HepG2 (cell line): ENCODE results near the gene EPHA2. TPM values are rescaled to one million over a fixed set of nuclear protein-coding genes. Genes with fewer than 3 reads are reported as not detected.

Experiments used
- ARID3A ChIP-seq: IDR thresholded peaks from 2 replicates; pipeline ENCODE4 v1.6.1; 2012; ENCODE audit warnings: low read depth, low read length, improper control_type of control experiment
- CEBPG ChIP-seq: IDR thresholded peaks from 2 replicates; pipeline ENCODE4 v1.6.1; 2016
- ESRRA ChIP-seq: sonication (generic); formaldehyde crosslinking; IDR thresholded peaks from 2 replicates; pipeline ENCODE4 v1.5.1; 2020; ENCODE audit warnings: mild to moderate bottlenecking, low read depth, missing genetic modification reagents
- HNRNPH1 ChIP-seq: fragments of 200-400 bp; formaldehyde crosslinking; optimal IDR thresholded peaks from 2 replicates; pipeline ENCODE3; 2017; ENCODE audit warnings: mild to moderate bottlenecking, low read depth, low read length
- HNRNPL ChIP-seq: fragments of 200-400 bp; formaldehyde crosslinking; IDR thresholded peaks from 2 replicates; pipeline ENCODE4 v1.6.1; 2017; ENCODE audit warnings: mild to moderate bottlenecking, low read depth, low read length
- IRF1 ChIP-seq: sonication (generic); formaldehyde crosslinking; IDR thresholded peaks from 2 replicates; pipeline ENCODE4 v1.4.0; 2020; ENCODE audit warnings: low read depth, mild to moderate bottlenecking, missing genetic modification reagents
- KDM2A ChIP-seq: sonication (generic); formaldehyde crosslinking; IDR thresholded peaks from 2 replicates; pipeline ENCODE4 v1.4.0; 2020; ENCODE audit warnings: low read depth, missing genetic modification reagents, borderline replicate concordance
- MAZ ChIP-seq, 2 experiments: sonication (generic) in 1 of 2; formaldehyde crosslinking in 1 of 2; IDR thresholded peaks; 2 replicates each; pipeline versions ENCODE4 v1.5.0 to v1.6.1; 2012 to 2020; ENCODE audit warnings: low read depth in 2 of 2, mild to moderate bottlenecking in 2 of 2, borderline replicate concordance in 1 of 2, improper control_type of control experiment in 1 of 2, low read length in 1 of 2, missing genetic modification reagents in 1 of 2, moderate library complexity in 1 of 2
- RFX3 ChIP-seq: IDR thresholded peaks from 2 replicates; pipeline ENCODE4 v1.6.1; 2016; ENCODE audit warnings: missing biosample characterization, missing genetic modification reagents
- RFX5 ChIP-seq: IDR thresholded peaks from 2 replicates; pipeline ENCODE4 v1.6.1; 2011; ENCODE audit warnings: low read depth, low read length, improper control_type of control experiment
- SRSF4 ChIP-seq: fragments of 200-400 bp; formaldehyde crosslinking; IDR thresholded peaks from one replicate; pipeline ENCODE4 v1.6.1; 2018; ENCODE audit warnings: mild to moderate bottlenecking, low read depth, low read length, moderate library complexity; ENCODE audit not compliant: poor library complexity, severe bottlenecking
- WIZ ChIP-seq: sonication (generic); formaldehyde crosslinking; IDR thresholded peaks from 2 replicates; pipeline ENCODE4 v1.5.1; 2020; ENCODE audit warnings: mild to moderate bottlenecking, missing genetic modification reagents
- ZFP62 ChIP-seq: sonication (generic); formaldehyde crosslinking; IDR thresholded peaks from 2 replicates; pipeline ENCODE4 v1.4.0; 2020; ENCODE audit warnings: missing genetic modification reagents
- ZFP90 ChIP-seq: sonication (generic); formaldehyde crosslinking; IDR thresholded peaks from 2 replicates; pipeline ENCODE4 v1.8.0; 2022; ENCODE audit warnings: missing genetic modification reagents, mild to moderate bottlenecking, inconsistent platforms, borderline replicate concordance
- ZKSCAN1 ChIP-seq: fragments of 150-350 bp; IDR thresholded peaks from 2 replicates; pipeline ENCODE4 v1.6.1; 2014; ENCODE audit warnings: low read length
- ZNF225 ChIP-seq: sonication (generic); formaldehyde crosslinking; IDR thresholded peaks from 2 replicates; pipeline ENCODE4 v1.4.0; 2020; ENCODE audit warnings: mild to moderate bottlenecking, missing genetic modification reagents
- ZNF33B ChIP-seq: sonication (generic); formaldehyde crosslinking; IDR thresholded peaks from 2 replicates; pipeline ENCODE4 v1.5.1; 2020; ENCODE audit warnings: mild to moderate bottlenecking, missing genetic modification reagents
- ZSCAN22 ChIP-seq: sonication (generic); formaldehyde crosslinking; IDR thresholded peaks from 2 replicates; pipeline ENCODE4 v1.4.0; 2020; ENCODE audit warnings: mild to moderate bottlenecking, missing genetic modification reagents
- polyA plus RNA-seq, 8 experiments: library from polyadenylated mRNA; depleted of rRNA in 3 of 8; stranded (reverse) in 7 of 8; unstranded in 1 of 8; fragments of >200 nt; fragmentation: Illumina TruSeq in 4 of 8; extraction: Trizol in 4 of 8; gene quantifications; 2 replicates each; pipeline versions ENCODE4 v1.2.1 to v1.2.3, GENCODE V29; 2011 to 2016; ENCODE audit warnings: low read depth in 4 of 8, missing spikeins in 1 of 8, mixed read lengths in 1 of 8; ENCODE audit not compliant: insufficient read depth in 1 of 8
- total RNA-seq, 5 experiments: library from RNA; depleted of rRNA; stranded (reverse); fragments of >200 nt; fragmentation: Illumina TruSeq; extraction: Trizol; gene quantifications; 2 replicates each; pipeline ENCODE4 v1.2.3, GENCODE V29; 2016; ENCODE audit warnings: low read depth in 1 of 5
- TF ChIP-seq, protein P1 (sequence below): sonication (generic); formaldehyde crosslinking; IDR thresholded peaks from 2 replicates; pipeline ENCODE4 v1.4.0; 2020; ENCODE audit warnings: low read depth, mild to moderate bottlenecking, missing genetic modification reagents
- TF ChIP-seq, protein P2 (sequence below), 2 experiments: sonication (generic) in 1 of 2; formaldehyde crosslinking in 1 of 2; IDR thresholded peaks; 2 replicates each; pipeline versions ENCODE4 v1.4.0 to v1.6.1; 2016 to 2020; ENCODE audit warnings: borderline replicate concordance in 1 of 2, low read depth in 1 of 2, mild to moderate bottlenecking in 1 of 2, missing genetic modification reagents in 1 of 2

EPHA2 gene
- total and polyA plus RNA-seq, 2 of the 13 experiments (the other 11 are each of a cell fraction or from before 2014, with no cell fraction given) = 33.6 to 53.6 TPM

DNA sequence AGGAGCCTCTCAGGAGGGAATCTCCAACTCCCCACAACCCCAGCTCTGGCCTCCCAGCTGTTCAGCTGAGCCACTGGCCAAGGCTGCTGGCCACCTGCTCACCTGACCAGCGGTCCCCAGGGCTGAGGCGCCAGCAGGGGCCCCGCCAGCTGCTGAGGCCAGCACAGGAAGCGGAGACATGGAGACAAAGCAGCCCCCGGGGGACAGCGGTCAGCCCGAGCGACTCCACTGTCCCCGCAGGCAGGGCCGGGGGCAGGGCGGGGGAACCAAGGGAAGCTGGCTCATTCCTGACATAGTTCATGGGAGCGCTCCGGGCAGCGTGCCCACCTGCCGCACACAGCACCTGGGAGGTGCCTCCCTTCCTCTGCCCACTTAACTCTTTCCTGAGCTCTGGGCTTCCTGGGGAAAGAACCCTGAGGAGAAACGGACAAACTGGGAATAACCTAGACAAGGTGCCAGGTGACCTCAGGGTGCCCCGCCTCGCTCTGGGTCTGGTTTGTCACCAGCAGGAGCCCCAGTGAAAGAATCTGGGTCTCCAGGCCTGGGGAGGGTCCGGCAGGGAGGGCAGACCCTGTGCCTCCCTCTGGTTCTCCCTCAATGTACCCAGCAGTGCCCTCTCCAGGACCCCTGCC lies 10.7 kb downstream of the EPHA2 start (continued):
- TF ChIP-seq ESRRA (CRISPR knock-in tag) (0 out of 2 replicates have a peak, but pooled peaks have one; percentile 13), MAZ (IDR thresholded peaks at IDR 0.05; ENCODE audit: borderline replicate concordance, low read depth, low read length) (0 out of 2 replicates have a peak, but pooled peaks have one; percentile 21), MAZ (CRISPR knock-in tag; IDR thresholded peaks at IDR 0.05; ENCODE audit: low read depth) (peak; percentile 77), ZFP90 (CRISPR knock-in tag) (no peak), IRF1 (CRISPR knock-in tag) (no peak), RFX5 (no peak), ZFP62 (CRISPR knock-in tag) (no peak; the same call in 1 of the 2 replicates), ARID3A (no peak), ZKSCAN1 (no peak), WIZ (CRISPR knock-in tag) (no peak), CEBPG (CRISPR knock-in tag) (no peak), ZNF33B (CRISPR knock-in tag) (no peak), ZSCAN22 (CRISPR knock-in tag) (no peak), RFX3 (CRISPR knock-in tag) (no peak), ZNF225 (no peak), KDM2A (CRISPR knock-in tag) (peak; percentile 19), HNRNPH1 (no peak), HNRNPL (peak; percentile 98), SRSF4 (no peak)
- TF ChIP-seq, protein P1, sequence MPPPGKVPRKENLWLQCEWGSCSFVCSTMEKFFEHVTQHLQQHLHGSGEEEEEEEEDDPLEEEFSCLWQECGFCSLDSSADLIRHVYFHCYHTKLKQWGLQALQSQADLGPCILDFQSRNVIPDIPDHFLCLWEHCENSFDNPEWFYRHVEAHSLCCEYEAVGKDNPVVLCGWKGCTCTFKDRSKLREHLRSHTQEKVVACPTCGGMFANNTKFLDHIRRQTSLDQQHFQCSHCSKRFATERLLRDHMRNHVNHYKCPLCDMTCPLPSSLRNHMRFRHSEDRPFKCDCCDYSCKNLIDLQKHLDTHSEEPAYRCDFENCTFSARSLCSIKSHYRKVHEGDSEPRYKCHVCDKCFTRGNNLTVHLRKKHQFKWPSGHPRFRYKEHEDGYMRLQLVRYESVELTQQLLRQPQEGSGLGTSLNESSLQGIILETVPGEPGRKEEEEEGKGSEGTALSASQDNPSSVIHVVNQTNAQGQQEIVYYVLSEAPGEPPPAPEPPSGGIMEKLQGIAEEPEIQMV (CRISPR knock-in tag) = no peak
- TF ChIP-seq, protein P2, sequence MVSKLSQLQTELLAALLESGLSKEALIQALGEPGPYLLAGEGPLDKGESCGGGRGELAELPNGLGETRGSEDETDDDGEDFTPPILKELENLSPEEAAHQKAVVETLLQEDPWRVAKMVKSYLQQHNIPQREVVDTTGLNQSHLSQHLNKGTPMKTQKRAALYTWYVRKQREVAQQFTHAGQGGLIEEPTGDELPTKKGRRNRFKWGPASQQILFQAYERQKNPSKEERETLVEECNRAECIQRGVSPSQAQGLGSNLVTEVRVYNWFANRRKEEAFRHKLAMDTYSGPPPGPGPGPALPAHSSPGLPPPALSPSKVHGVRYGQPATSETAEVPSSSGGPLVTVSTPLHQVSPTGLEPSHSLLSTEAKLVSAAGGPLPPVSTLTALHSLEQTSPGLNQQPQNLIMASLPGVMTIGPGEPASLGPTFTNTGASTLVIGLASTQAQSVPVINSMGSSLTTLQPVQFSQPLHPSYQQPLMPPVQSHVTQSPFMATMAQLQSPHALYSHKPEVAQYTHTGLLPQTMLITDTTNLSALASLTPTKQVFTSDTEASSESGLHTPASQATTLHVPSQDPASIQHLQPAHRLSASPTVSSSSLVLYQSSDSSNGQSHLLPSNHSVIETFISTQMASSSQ (IDR thresholded peaks at IDR 0.05; ENCODE audit: low read depth) = no peak
- TF ChIP-seq, protein P2 (CRISPR knock-in tag; IDR thresholded peaks at IDR 0.05; ENCODE audit: borderline replicate concordance) = peak; percentile 33; the same call in 1 of the 2 replicates
